Measurements from ENCODE around the gene PCNX3.

Gene PCNX3

GRCh38 chr11:65599216-65599954 is 16.2 kb upstream of the PCNX3 start:
- DNase-seq = no peak

GRCh38 chr11:65599955-65600246 is 15.7 kb upstream of the PCNX3 start:
- DNase-seq = no peak

GRCh38 chr11:65604258-65604657 is 11.3 kb upstream of the PCNX3 start:
- no peak for DNase-seq

- no peak for DNase-seq
Measured at GRCh38 chr11:65606876-65607613, 8.5 kb upstream of the PCNX3 start.

- no peak for DNase-seq
Measured at GRCh38 chr11:65607614-65608426, 7.8 kb upstream of the PCNX3 start.

GRCh38 chr11:65609229-65609628 is 6.3 kb upstream of the PCNX3 start:
- no peak for DNase-seq

GRCh38 chr11:65609665-65610064 is 5.9 kb upstream of the PCNX3 start:
- DNase-seq = no peak

- no peak for DNase-seq
Measured at GRCh38 chr11:65610404-65610803, 5.2 kb upstream of the PCNX3 start.

GRCh38 chr11:65611028-65611757 is 4.4 kb upstream of the PCNX3 start:
- no peak for DNase-seq

GRCh38 chr11:65611758-65612603 is 3.6 kb upstream of the PCNX3 start:
- DNase-seq = no peak

- DNase-seq = no peak
Measured at GRCh38 chr11:65612691-65613090, 2.9 kb upstream of the PCNX3 start.

GRCh38 chr11:65613091-65613928 is 2.3 kb upstream of the PCNX3 start:
- DNase-seq = no peak

- DNase-seq = peak; percentile 68
Measured at GRCh38 chr11:65615950-65616574, 486 bp downstream of the PCNX3 start.

GRCh38 chr11:65616575-65617001 is 1.0 kb downstream of the PCNX3 start:
- DNase-seq = no peak

- DNase-seq = no peak
Measured at GRCh38 chr11:65617136-65617850, 1.7 kb downstream of the PCNX3 start.

- DNase-seq = no peak
Measured at GRCh38 chr11:65617990-65618751, 2.6 kb downstream of the PCNX3 start.

GRCh38 chr11:65618763-65619162 is 3.2 kb downstream of the PCNX3 start:
- no peak for DNase-seq

- no peak for DNase-seq
Measured at GRCh38 chr11:65619281-65619928, 3.8 kb downstream of the PCNX3 start.

GRCh38 chr11:65620666-65621065 is 5.1 kb downstream of the PCNX3 start:
- DNase-seq = no peak

Data from NCI-H69 (cell line).